Esophagus muscularis mucosa (tissue), 4 donors: Measurements from ENCODE around the gene WDR64. TPM values are rescaled to one million over a fixed set of nuclear protein-coding genes. Genes with fewer than 3 reads are reported as not detected.

Source experiments
- DNase-seq: peaks from one replicate; pipeline ENCODE4 v3.0.0-alpha.2; 2017; ENCODE audit errors: extremely low spot score
- H3K27ac ChIP-seq, 4 donors: fragments of 200-600 bp; sonication (generic); replicated peaks in 1 of 4; 1 replicate in 3 of 4; 2 replicates in 1 of 4; pipeline ENCODE4 v1.5.1; 2016 to 2019; ENCODE audit warnings: mild to moderate bottlenecking in 1 of 4
- H3K27me3 ChIP-seq, 4 donors: fragments of 200-600 bp; sonication (generic); one replicate each; pipeline versions ENCODE4 v1.5.1 to v1.6.0; 2016 to 2019
- H3K36me3 ChIP-seq, 4 donors: fragments of 200-600 bp; sonication (generic); one replicate each; pipeline ENCODE4 v1.5.1; 2016 to 2019
- H3K4me1 ChIP-seq, 4 donors: fragments of 200-600 bp; sonication (generic); one replicate each; pipeline ENCODE4 v1.5.1; 2016 to 2019
- H3K4me3 ChIP-seq, 4 donors: fragments of 200-600 bp; sonication (generic); 1 replicate in 2 of 4; 2 replicates in 2 of 4; pipeline ENCODE4 v1.5.1; 2016 to 2019; ENCODE audit warnings: mild to moderate bottlenecking in 4 of 4, moderate library complexity in 1 of 4
- H3K9me3 ChIP-seq, 4 donors: fragments of 200-600 bp; sonication (generic); 1 replicate in 3 of 4; 2 replicates in 1 of 4; pipeline ENCODE4 v1.5.1; 2016 to 2019
- CTCF ChIP-seq, 3 experiments: fragments of 200-600 bp in 2 of 3; fragments of 450-650 bp in 1 of 3; sonication (generic) in 2 of 3; IDR thresholded peaks; one replicate each; pipeline ENCODE4 v1.5.1; 2017 to 2019; ENCODE audit warnings: antibody characterized with exemption in 3 of 3, mild to moderate bottlenecking in 2 of 3, moderate library complexity in 1 of 3
- EP300 ChIP-seq: sonication (generic); formaldehyde crosslinking; IDR thresholded peaks from one replicate; pipeline ENCODE4 v1.6.1; 2017; ENCODE audit warnings: antibody characterized with exemption
- POLR2A ChIP-seq: fragments of 450-650 bp; IDR thresholded peaks from one replicate; pipeline ENCODE4 v1.6.1; 2017; ENCODE audit warnings: antibody characterized with exemption, moderate library complexity, mild to moderate bottlenecking, low read depth
- POLR2AphosphoS5 ChIP-seq, 2 donors: sonication (generic); formaldehyde crosslinking; IDR thresholded peaks; one replicate each; pipeline ENCODE4 v1.6.1; 2017; ENCODE audit warnings: antibody characterized with exemption in 2 of 2
- WGBS: methylation state at CpG from one replicate; pipeline ENCODE4 v1.1.5; 2018; 5-methylcytosine and 5-hydroxymethylcytosine counted together
- intact Hi-C: fragments of 100-400 bp; cut with DNase I; formaldehyde crosslinking; loops from one replicate; pipeline ENCODE4 v1.15.1; 2023
- total RNA-seq, 4 donors: library from RNA; depleted of rRNA; stranded (reverse); fragments of >200 nt; gene quantifications; one replicate each; pipeline versions ENCODE4 v1.1.0 to v1.2.1, GENCODE V29; 2016

The WDR64 gene
- total RNA-seq, 4 donors from 2014 or later = not detected

GRCh38 chr1:241646201-241646600 lies 5.9 kb upstream of the WDR64 start:
- intact Hi-C loops = loop anchor here (10.0 kb wide), 1 partner anchor 199 kb away; the partner anchor contains the start of gene EXO1
- H3K36me3 ChIP-seq = no peaks in the 10 kb centered on the region
- no peak overlapping the region for H3K27ac ChIP-seq
- peaks cover 0 to 5% (median 0%) of the 10 kb centered on the region in 4 donors for H3K27me3 ChIP-seq
- DNase-seq = no peak
- H3K4me3 ChIP-seq = no peak overlapping the region
- WGBS = 85% methylated on average over 7 of the region's 7 CpGs
- no peaks in the 10 kb centered on the region for H3K4me1 ChIP-seq
- H3K9me3 ChIP-seq = no peaks in the 10 kb centered on the region
- no peak for TF ChIP-seq POLR2AphosphoS5 (IDR thresholded peaks at IDR 0.05)
- TF ChIP-seq EP300 = no peak
- no peak for TF ChIP-seq CTCF (IDR thresholded peaks at IDR 0.05)
- TF ChIP-seq POLR2A = no peak

GRCh38 chr1:241647658-241648057 lies 4.4 kb upstream of the WDR64 start:
- Histone ChIP-seq H3K4me3 (no peak overlapping the region), H3K36me3 (no peaks in the 10 kb centered on the region), H3K4me1 (no peaks in the 10 kb centered on the region), H3K27ac (no peak overlapping the region), H3K27me3 (peaks cover 0 to 5% (median 0%) of the 10 kb centered on the region in 4 donors), H3K9me3 (no peaks in the 10 kb centered on the region)
- WGBS = 93% methylated on average over 1 of the region's 1 CpG
- intact Hi-C loops = loop anchor here (10.0 kb wide), 1 partner anchor 197 kb away; the partner anchor contains the start of gene EXO1
- no peak for DNase-seq
- no peak for TF ChIP-seq EP300

- peaks cover 0 to 5% (median 0%) of the 10 kb centered on the region in 4 donors for H3K27me3 ChIP-seq
- no peaks in the 10 kb centered on the region for H3K4me1 ChIP-seq
- TF ChIP-seq POLR2A = no peak
- TF ChIP-seq CTCF (IDR thresholded peaks at IDR 0.05) = no peak
- TF ChIP-seq EP300 = no peak
- no peak for TF ChIP-seq POLR2AphosphoS5 (IDR thresholded peaks at IDR 0.05)
- H3K36me3 ChIP-seq = no peaks in the 10 kb centered on the region
- WGBS = 91% methylated on average over 1 of the region's 1 CpG
- no peak overlapping the region for H3K4me3 ChIP-seq
- no peak for DNase-seq
- H3K9me3 ChIP-seq = no peaks in the 10 kb centered on the region
- intact Hi-C loops = loop anchor here (10.0 kb wide), 1 partner anchor 197 kb away; the partner anchor contains the start of gene EXO1
- H3K27ac ChIP-seq = no peak overlapping the region
Measured at GRCh38 chr1:241648159-241648558, 3.9 kb upstream of the WDR64 start.

- no peaks in the 10 kb centered on the region for H3K36me3 ChIP-seq
- DNase-seq = no peak
- 58% methylated on average over 1 of the region's 1 CpG for WGBS
- intact Hi-C loops = no loop called here
- no peaks in the 10 kb centered on the region for H3K9me3 ChIP-seq
- H3K4me1 ChIP-seq = no peaks in the 10 kb centered on the region
- H3K4me3 ChIP-seq = no peak overlapping the region
- H3K27me3 ChIP-seq = peaks cover 0 to 5% (median 0%) of the 10 kb centered on the region in 4 donors
- no peak for TF ChIP-seq EP300
- no peak for TF ChIP-seq POLR2A
- no peak for TF ChIP-seq POLR2AphosphoS5 (IDR thresholded peaks at IDR 0.05)
- TF ChIP-seq CTCF (IDR thresholded peaks at IDR 0.05) = no peak
- H3K27ac ChIP-seq = no peak overlapping the region
Measured at GRCh38 chr1:241654019-241654418, 1.9 kb downstream of the WDR64 start.

GRCh38 chr1:241654641-241655040 lies 2.6 kb downstream of the WDR64 start:
- TF ChIP-seq CTCF (IDR thresholded peaks at IDR 0.05) (no peak), POLR2A (no peak), EP300 (no peak), POLR2AphosphoS5 (IDR thresholded peaks at IDR 0.05) (no peak)
- H3K36me3 ChIP-seq = no peaks in the 10 kb centered on the region
- no peak overlapping the region for H3K4me3 ChIP-seq
- H3K27ac ChIP-seq = no peak overlapping the region
- H3K9me3 ChIP-seq = no peaks in the 10 kb centered on the region
- H3K27me3 ChIP-seq = peaks cover 0 to 5% (median 0%) of the 10 kb centered on the region in 4 donors
- WGBS = 89% methylated on average over 1 of the region's 1 CpG
- DNase-seq = no peak
- intact Hi-C loops = no loop called here
- no peaks in the 10 kb centered on the region for H3K4me1 ChIP-seq
